ENCODE results near the gene AMPH.
"Not testable (repeated sequence)": the region's sequence is repeated elsewhere in the genome, so short reads cannot be mapped to it uniquely, and the experiment has no call there.

AMPH gene

DNA sequence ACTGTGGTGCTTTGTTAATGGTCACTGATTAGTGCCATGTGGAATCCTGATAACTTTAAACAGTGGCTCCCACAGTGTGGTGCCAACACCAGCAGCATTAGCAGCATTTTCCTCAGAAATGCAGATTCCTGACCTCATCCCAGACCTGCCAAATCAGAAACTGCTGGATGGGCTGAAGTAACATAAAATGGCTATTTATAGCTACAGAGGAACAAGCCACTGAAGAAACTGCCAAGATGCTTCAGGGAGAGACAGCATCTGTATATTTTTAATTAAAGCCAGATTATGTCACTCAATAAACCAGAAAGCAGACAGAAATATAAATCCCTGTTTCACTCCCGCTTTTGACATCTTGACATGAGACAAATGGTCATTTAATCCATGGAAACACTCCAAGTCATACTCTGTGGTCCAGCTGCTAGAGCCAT lies 178.5 kb downstream of the AMPH start:
- no peak for FAIRE-seq

DNA sequence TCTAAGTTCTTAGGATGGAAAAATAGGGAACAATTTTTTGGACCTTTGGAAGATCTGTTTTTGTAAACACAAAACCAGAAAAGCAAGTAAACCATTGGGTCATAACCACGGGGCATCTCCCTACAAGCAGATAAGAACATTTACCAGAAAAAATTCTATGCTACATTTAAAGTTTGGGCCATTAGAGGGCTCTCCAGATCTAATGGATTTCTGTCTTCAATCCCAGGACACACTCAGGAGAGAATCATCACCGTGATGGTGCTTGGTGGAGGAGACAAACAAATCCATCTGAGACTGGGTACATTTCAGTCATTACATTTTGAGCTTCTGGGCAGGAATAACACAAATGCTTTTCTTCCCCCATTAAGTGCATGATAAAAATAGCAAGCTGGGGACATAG lies 179.3 kb downstream of the AMPH start:
- FAIRE-seq, result no peak

DNA sequence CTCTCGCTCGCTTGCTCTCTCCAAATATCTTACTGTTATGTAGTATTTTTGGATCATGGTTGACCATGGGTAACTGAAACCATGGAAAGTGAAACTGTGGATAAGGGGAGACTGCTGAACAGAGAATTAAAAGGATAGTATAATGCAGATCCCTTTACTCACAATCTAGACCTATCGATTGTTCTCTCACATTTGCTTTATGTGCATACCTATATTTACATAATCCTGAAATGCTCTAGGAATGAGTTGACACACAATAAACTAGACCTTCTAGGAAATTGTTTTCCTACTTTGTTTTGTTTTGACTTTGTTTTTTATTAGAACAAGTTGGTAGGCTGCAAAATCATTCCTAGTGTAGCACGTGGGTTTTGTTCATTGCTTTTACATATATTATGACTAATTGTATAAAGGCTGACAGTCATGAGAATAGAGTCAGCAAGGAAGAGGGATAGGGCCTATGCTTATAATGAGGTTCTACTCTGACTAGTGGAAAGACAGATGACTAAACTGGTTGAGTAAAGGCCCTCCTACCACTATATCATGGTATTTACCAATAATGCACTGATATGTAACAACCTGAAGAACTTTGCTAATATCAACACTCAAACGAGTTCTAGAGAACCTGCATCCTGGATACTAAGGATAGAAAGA lies 182.5 kb downstream of the AMPH start:
- FAIRE-seq, result no peak

DNA sequence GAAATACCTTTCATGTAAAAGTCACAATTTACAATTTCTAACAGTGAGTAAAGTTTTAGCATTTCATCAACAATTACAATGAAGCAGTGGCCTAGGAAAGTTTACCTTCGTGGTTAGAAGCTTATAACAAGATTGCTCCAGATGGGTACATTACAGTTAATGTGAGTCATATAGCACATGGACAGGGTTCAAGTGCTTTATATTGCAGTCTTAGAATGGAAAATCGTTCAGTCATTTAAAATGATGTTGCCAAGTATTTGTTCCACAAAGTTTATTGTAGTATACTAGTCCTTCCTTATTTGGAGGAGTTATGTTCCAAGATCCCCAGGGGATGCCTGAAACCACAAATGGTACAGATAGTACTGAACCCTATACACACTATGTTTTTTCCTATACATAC lies 183.1 kb downstream of the AMPH start:
- no peak for FAIRE-seq

DNA sequence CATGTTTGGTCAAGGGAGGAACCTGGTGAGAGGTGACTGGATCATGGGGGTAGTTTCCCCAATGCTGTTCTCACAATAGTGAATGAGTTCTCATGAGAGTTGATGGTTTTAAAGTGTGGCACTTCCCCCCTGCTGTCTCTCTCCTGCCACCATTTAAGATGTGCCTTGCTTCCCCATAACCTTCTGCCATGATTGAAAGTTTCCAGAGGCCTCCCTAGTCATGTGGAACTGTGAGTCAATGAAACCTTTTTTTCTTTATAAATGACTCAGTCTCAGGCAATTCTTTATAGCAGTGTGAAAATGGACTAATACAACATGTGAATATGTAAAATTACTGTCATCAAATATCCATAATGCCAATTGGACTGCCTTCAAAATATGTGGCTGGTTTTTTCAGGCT lies 192.2 kb downstream of the AMPH start:
- no peak for FAIRE-seq

DNA sequence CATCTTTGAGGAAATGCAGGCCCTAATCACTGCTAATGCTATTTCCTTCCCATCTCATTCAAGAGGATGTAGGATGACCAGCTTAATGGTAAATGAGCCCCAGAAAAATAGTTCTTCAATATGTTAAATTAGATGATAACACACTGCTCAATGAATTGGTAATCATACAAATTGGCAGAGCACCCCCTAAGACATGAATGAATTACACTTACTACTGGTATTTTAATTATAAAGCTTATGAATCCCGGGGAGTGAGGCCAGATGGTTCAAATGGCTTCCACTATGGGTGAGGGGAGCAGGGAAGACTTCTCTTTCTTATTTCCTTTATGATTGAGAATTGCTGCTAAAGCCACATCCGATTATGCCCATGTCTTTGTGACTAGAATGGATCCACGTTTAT lies 198.5 kb downstream of the AMPH start:
- no peak for FAIRE-seq

DNA sequence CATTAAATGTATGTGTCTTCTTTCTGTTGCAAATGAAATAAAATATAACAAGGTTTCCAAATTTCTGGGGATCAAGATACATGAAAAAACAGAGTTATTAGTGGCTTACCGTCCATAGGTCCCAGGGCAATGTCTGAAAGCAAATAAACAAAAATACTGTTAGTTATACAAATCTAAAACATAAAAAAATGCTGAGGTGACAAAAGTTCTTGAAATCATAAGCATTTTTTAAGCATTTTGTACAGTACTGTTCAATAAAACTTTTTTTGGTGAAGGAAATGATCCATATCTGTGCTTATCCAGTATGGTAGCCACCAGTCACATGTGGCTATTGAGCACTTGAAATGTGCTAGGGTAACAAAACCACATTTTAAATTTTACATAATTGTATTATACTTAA lies 199.1 kb downstream of the AMPH start:
- no peak for FAIRE-seq

DNA sequence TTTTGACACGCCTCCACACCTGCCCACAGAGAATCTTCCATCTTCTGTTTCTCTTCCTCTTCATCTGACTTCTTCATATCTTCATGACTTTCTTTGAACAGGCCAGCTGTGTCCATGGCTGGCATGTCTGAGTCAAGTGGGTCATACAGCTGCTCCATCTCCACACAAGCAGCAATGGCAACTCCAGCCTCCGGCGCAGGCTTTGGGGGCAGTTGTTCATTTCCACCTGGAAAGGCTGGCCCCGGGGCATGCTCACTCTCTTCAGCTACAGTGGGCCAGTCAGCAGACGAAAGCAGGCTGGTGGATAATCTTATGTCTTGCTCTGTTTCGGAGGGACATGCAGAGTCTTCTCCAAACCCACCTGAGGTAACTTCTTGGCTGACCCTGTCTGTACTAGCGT lies 202.1 kb downstream of the AMPH start:
- FAIRE-seq, result no peak

DNA sequence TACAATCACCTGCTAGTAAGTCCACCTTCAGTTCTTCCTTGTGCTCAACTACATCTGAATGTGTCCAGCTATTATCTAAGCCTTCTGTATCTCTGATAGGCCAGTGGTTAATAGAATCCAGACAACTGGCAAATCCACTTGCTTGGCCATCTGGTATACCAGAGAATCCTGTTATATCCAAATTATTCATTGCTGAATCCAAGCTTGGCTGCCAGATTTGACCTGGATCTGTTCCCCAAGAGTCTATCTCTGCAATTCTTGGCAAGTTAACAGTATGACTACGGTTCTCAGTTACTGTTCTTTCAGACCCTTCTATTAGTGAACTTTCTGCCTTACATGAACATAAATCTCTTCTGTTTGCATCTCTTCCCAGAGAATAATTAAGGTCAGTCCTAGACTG lies 203.1 kb downstream of the AMPH start:
- no peak for FAIRE-seq

DNA sequence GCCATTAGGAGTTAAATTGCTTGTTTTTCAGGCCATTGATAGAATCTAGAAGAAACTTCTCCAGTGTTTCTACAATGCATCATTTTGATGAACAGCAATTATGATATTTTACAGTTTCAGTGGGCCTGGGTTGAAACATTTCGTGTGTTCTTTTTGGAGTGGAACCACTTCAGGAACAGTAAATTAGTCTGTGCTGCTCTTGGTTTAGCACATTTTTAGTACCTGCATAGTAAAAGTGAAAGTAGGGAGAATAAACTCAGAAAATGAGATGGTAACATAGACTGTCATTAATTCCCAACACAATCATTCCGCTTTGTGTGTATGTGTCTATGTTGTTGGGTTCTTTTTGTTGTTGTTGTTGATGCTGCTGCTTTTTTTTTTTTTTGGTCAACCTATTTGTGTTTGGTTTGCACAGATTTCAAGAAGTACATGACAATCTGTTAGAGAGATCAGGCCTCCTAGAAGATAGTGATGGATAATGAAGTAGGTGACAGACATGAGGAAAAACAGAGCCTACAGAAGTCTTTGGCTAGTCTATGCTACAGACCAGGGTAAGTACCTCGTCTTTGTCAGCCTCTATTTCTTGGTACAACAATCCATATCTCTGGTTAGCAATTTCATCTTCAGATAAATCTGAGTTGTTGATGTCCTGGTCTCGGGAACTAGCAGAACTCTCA lies 203.8 kb downstream of the AMPH start:
- no peak for FAIRE-seq

DNA sequence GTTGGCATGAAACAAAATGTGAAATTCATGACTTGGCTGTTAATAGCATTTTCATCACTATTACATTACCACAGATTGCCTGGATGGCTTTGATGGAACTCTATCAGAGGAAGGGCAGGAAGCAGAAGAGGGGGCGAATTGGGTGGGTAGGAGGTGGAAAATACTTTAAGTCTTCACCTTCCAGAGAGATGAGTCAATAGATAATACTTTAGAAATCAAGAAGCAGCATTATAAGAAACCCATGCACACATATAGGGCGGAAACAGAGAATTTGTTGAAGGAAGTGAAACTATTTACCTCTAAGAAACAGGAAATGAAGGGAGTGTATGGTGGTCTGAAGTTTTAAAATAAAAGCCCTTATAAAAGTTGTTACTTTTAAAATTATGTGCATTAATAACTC lies 205.7 kb downstream of the AMPH start:
- FAIRE-seq, result no peak

DNA sequence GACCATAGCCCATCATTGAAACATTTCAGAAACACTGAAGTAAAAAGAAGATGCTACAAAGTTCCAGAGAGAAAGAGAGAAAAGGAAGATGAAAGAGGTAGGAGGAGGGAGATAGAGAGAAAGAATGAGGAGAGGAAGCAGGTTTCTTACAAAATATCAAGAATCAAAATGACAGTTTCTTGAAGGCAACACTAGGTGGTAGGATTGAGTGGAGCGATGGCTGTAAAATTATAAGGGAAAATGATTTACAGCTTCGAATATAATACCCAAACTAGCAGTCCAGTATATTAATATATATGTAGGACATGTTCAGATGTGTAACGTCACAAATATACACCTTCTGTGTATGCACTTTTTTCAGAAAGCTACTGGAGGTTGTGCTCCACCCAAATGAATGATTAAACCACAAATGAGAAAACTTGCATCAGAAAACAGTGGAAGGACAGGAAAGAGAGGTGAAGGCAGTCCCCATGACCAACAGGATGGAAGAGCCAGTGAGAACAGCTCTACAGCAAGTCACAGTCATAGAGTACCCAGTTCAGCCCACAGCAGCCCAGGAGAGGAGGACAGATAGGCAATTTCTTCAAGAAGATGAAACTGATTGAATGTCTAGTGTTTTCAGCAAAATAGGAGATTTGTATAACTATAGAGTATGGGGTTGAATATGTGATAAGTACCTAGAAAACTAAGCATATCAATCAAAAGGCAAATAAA lies 206.3 kb downstream of the AMPH start:
- no peak for FAIRE-seq

DNA sequence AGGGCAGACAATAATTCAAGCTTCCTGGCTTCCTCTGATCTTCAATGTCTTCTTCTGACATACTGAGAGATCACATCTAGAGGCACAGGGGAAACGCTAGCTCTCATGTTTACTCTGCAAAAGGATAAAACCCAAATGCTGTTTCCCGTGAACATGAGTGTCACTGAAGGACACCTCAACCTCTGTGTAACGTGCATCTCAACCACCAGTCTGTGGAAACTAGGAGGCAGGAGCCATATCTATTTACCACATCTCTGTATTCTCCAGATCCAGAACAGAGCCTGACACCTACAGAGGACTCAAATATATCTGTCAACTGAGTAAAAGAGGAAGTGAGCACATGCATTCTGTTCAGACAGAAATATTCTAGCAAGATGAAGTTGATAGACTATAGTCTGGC lies 217.4 kb downstream of the AMPH start:
- no peak for FAIRE-seq

DNA sequence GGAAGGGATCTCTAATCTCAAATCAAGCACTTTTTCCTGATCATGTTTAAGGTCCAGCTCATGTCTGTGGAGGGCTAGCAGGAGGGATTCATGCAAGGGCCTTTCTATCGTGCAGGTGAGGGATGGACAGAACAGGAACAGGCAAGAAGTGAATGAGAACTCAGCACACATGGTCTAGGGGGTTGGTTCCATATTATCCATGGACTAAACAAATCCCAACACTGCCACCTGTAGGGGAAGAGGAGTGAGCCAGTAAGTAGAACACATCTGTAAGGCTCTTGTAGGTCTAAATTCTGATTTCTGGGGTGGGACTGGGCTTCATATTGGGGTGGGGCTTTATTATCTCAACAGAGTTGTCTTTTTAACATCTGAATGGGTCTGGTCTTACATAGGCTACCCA lies 219.8 kb downstream of the AMPH start:
- FAIRE-seq, result no peak

DNA sequence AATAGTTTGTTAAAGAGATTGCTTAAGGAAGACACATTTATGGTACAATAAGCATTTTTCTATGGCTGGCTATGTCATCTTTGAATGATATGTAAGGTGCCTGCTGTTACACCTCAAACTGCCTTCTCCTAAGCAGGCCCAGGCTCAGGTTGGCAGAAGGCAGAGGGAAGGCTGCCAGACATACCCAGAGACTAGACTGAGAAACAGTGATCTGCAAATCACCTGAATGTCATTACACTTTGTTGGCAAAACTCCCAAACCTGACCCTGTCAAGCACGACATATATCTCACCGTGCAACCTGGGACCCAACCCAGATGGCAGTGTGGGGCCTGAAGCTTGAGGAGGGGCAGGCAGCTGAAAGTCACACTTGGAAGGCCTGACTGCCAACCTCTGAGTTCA lies 221.1 kb downstream of the AMPH start:
- no peak for FAIRE-seq

DNA sequence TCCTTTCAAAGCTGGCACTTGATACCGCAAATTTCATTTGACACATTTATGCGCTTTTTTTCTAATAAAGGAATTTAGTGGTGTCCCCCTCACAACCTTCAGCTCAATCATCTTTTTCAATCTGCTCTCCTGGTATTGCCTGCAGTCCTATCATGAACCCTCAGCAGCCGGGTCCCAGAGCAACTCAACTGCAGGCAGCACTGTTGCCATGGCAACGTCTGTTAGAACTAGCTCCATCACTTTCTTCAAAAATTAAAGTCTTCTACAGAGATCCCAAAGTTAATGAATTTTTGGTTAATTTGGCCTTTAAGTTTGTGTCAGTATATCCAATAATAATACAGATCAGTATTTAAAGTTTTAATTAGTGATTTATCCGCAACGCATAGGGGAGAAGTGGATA lies 221.6 kb downstream of the AMPH start:
- FAIRE-seq, result no peak

DNA sequence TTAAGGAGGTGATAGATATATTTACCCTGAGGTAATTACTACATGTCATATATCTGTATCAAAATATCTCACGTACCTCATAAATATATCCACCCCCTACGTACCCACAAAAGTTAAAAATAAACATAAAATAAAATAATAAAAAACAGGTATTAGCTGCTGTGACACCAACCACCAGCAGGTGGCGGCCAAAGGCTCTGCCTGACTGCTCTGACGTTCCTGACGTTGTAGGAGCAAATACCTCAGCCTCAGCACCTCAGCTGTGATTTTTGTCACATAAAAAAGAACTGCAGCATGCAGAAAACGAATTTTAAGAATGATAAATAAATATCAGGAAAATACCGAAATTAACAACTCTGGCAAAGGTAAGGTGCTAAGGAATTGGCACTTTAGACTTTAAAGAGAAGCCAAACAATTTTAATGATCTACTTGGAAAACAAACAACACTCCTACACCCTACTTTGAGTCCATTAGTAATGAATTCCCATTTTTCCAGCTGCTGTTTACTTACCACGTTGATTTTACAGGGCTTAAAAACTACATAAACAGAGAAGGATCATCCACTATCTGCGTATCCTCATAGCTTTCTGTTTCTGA lies 232.3 kb downstream of the AMPH start:
- FAIRE-seq, result peak; percentile 23

DNA sequence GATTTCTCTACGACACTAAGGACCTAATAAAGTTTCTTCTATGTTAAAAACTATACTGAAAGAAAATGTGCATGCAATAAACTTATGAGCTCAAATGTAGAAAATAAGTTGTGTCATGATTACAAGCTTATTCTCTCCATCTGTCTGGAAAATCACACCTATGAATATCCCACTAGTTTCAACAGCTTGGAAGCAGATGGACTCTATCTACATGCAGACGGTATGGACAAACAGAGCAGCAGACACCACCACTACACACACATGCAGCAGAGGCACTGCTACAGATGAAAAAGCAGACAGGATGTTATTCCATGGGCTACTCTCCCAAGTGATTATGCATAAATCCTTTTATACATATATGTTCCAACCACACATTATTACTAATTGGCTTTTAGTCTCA lies 234.3 kb downstream of the AMPH start:
- FAIRE-seq, result no peak

DNA sequence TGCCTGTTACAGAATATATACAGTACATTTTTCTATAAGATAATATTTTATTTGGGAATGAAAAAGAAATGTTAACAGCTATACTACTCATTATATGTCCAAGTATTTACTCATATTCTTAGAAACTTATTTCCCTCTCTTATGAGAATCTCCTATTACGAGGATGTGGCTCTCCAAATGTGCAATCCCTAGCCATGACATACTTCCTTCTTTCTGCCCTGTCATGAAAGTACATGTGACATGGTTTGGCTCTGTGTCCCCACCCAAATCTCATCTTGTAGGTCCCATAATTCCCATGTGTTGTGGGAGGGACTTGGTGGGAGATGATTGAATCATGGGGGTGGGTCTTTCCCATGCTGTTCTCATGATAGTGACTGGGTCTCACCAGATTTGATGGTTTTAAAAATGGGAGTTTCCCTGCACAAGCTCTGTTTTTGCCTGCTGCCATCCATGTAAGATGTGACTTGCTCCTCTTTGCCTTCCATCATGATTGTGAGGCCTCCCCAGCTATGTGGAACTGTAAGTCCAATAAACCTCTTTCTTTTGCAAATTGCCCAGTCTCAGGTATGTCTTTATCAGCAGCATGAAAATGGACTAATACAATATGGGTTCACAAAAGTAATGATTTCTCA lies 235.1 kb downstream of the AMPH start:
- FAIRE-seq, result not testable (repeated sequence)

DNA sequence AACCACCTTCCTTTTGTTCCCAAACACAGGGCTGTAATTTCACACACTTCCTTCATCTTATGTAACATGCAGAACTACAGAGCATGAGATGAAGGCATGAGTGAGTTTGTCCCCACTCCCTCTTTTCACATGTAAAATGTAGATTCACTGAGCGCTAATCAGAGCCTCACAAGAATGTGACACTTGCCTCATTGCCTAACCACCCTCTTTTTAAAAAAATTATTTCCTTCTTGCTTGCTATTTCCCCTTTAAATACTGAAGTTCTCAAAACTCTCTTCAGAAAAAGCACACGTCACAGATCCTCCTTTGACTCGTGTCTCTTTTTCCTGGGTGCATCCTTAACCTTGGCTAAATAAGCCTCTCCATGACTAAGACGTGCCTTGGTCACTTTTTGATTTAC lies 236.5 kb downstream of the AMPH start:
- no peak for FAIRE-seq

DNA sequence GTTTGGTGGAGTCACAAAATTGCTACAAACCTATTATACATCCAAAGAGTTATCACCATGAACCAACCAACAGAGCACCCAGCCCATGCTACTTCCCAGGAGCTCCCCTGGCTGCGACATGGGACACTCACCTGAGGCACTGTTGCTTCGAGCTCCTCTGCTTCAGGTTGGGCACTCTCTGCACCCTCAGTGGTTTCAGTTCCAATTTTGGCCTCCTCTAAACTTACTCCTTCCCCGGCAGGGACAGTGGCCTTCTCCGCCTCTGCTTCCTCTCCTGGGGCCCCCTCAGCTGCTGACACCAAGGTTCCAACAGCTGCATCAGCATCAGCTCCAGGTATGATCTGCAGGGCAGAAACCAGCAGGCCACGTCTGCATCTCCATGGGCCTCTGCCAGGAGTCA lies 237.3 kb downstream of the AMPH start:
- no peak for FAIRE-seq

DNA sequence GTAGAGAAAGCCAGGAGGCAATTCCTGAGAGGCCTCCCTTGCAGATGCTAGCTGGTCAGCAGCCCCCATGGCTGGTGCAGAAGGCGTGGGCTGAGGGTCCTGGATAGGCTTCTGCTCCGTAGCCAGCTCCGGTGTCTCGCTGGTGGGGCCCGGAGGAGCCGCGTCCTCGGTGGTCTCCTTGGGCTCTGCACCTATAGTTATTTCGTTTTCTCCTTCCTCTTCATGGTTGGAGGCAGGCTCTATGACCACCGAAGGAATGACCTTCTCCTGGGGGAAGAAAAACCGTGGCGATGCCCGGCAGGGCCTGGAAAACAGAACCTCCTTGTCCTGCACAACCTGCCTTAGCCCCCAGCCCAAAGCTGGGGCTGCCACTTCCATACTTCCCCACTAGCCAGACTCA lies 239.4 kb downstream of the AMPH start:
- no peak for FAIRE-seq

DNA sequence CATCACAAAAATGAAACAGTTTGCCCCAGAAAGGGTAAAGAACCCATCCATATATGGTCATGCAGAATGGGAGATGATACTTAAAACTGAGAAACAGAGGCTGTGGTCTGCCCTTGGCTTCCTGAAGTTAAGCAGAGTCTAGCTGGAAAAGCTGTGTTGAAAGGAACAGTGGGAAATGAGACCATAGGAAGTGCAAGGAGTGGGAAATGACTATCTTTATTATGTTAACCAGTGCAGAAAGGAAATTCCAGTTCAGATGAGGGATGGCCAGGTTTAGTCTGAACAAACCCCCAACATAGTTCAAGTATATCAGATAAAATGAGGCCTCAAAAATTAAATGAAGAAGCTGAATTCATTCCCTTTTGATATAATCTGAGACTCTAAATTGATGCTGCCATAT lies 245.5 kb downstream of the AMPH start:
- no peak for FAIRE-seq

DNA sequence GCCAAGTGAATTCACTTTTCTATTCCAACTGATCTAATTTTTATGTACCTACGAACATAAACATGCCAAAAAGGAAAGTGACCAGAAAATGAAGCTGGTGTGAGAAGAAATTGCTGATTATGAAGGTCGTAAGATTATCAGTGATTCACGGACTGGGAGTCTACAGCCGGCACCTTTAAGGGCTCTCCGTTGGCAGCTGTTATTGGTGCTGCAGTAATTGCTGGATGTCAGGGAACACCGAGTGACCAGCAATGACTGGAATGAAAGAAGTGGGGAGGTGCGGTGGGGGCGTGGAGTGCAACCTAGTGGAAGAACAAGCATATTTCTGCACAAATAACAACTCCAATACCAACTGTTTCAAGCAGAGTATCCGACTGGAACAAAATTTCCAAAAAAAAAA lies 247.9 kb downstream of the AMPH start:
- FAIRE-seq, result no peak
